IMR-90 (cell line): ENCODE results near the gene ANKMY1. TPM values are rescaled to one million over a fixed set of nuclear protein-coding genes. Genes with fewer than 3 reads are reported as not detected.
A peak's percentile ranks its signal among the peaks of the same experiment; 100 is the strongest.

Source experiments
- ATAC-seq: fragments of 200-7000 bp; cut with Tn5 transposase; 2 replicates; pipeline ENCODE4 v1.9.1; 2020; ENCODE audit warnings: low read depth, mild to moderate bottlenecking, moderate library complexity
- BruUV-seq: library from RNA; stranded (reverse); fragments of 400-500 nt; replicated peaks from 2 replicates; lab custom pipeline; 2021; lab: Mats Ljungman, UMichigan
- CTCF ChIA-PET: fragments of 300-600 bp; formaldehyde crosslinking; extraction: SDS; loops from one replicate; lab custom pipeline; 2021; ENCODE audit warnings: antibody characterized with exemption; lab: Yijun Ruan, JAX
- POLR2A ChIA-PET: fragments of 300-600 bp; sonication (Branson Sonifier 250); formaldehyde crosslinking; loops from one replicate; lab custom pipeline; 2022; ENCODE audit warnings: antibody characterized with exemption; ENCODE audit not compliant: unreplicated experiment; lab: Charles Lee
- DNase-seq: peaks from one replicate; pipeline ENCODE4 v3.0.0; 2013
- H2AFZ ChIP-seq: replicated peaks from 2 replicates; pipeline ENCODE3; 2013; ENCODE audit warnings: low read length, mild to moderate bottlenecking; ENCODE audit not compliant: poor library complexity
- H2AK5ac ChIP-seq: 2 replicates; pipeline ENCODE4 v1.6.1; 2013; ENCODE audit warnings: low read depth, low read length, inconsistent platforms
- H2AK9ac ChIP-seq: replicated peaks from 2 replicates; pipeline ENCODE3; 2013; ENCODE audit warnings: mild to moderate bottlenecking, low read depth, low read length, moderate library complexity; ENCODE audit not compliant: poor library complexity
- H2BK120ac ChIP-seq: 2 replicates; pipeline ENCODE4 v1.6.1; 2013; ENCODE audit warnings: low read depth, low read length, inconsistent platforms
- H2BK15ac ChIP-seq: 3 replicates; pipeline ENCODE4 v1.6.1; 2013; ENCODE audit warnings: low read depth, low read length, inconsistent platforms
- H2BK20ac ChIP-seq: 2 replicates; pipeline ENCODE4 v1.6.1; 2013; ENCODE audit warnings: low read depth, mild to moderate bottlenecking, inconsistent platforms, low read length, moderate library complexity
- H2BK5ac ChIP-seq: 2 replicates; pipeline ENCODE4 v1.6.1; 2013; ENCODE audit warnings: mild to moderate bottlenecking, low read depth, low read length, inconsistent platforms; ENCODE audit not compliant: poor library complexity, severe bottlenecking
- H3K14ac ChIP-seq: replicated peaks from 2 replicates; pipeline ENCODE4 v1.6.1; 2013; ENCODE audit warnings: low read depth, low read length, inconsistent platforms
- H3K18ac ChIP-seq: 2 replicates; pipeline ENCODE4 v1.6.1; 2013; ENCODE audit warnings: low read depth, low read length, control low read depth
- H3K23ac ChIP-seq: 2 replicates; pipeline ENCODE4 v1.6.1; 2013; ENCODE audit warnings: low read depth, low read length, inconsistent platforms
- H3K27ac ChIP-seq: 2 replicates; pipeline ENCODE4 v1.5.1; 2013; ENCODE audit warnings: mild to moderate bottlenecking, control low read depth, low read length; ENCODE audit not compliant: insufficient read depth
- H3K27me3 ChIP-seq: 2 replicates; pipeline ENCODE4 v1.6.1; 2013; ENCODE audit warnings: low read length; ENCODE audit not compliant: control insufficient read depth, insufficient read depth
- H3K36me3 ChIP-seq: 2 replicates; pipeline ENCODE4 v1.6.1; 2013; ENCODE audit warnings: low read length, mixed read lengths; ENCODE audit not compliant: control insufficient read depth, insufficient read depth
- H3K4ac ChIP-seq: 2 replicates; pipeline ENCODE4 v1.6.1; 2013; ENCODE audit warnings: low read depth, low read length, inconsistent platforms
- H3K4me1 ChIP-seq: 2 replicates; pipeline ENCODE4 v1.6.1; 2013; ENCODE audit warnings: low read length, mixed read lengths; ENCODE audit not compliant: control insufficient read depth, insufficient read depth
- H3K4me2 ChIP-seq: 2 replicates; pipeline ENCODE4 v1.6.1; 2013; ENCODE audit warnings: low read depth, mild to moderate bottlenecking, control low read depth, low read length, moderate library complexity
- H3K4me3 ChIP-seq: 2 replicates; pipeline ENCODE4 v1.5.1; 2013; ENCODE audit warnings: low read depth, mild to moderate bottlenecking, control low read depth, low read length, moderate library complexity; ENCODE audit not compliant: insufficient read depth
- H3K56ac ChIP-seq: 2 replicates; pipeline ENCODE4 v1.6.1; 2013; ENCODE audit warnings: low read length, inconsistent platforms; ENCODE audit not compliant: insufficient read depth; ENCODE audit errors: extremely low read depth
- H3K79me1 ChIP-seq, 2 experiments: 2 replicates each; pipeline ENCODE4 v1.6.1; 2013; ENCODE audit warnings: low read length in 2 of 2, inconsistent platforms in 1 of 2, low read depth in 1 of 2
- H3K9ac ChIP-seq: 2 replicates; pipeline ENCODE4 v1.6.1; 2013; ENCODE audit warnings: low read depth, low read length, control low read depth
- H3K9me1 ChIP-seq: 2 replicates; pipeline ENCODE4 v1.6.1; 2013; ENCODE audit warnings: low read length, inconsistent platforms; ENCODE audit not compliant: insufficient read depth
- H3K9me3 ChIP-seq: 2 replicates; pipeline ENCODE4 v1.6.1; 2013; ENCODE audit warnings: low read length; ENCODE audit not compliant: control insufficient read depth, insufficient read depth
- H4K20me1 ChIP-seq: 2 replicates; pipeline ENCODE4 v1.6.1; 2013; ENCODE audit warnings: low read length, inconsistent platforms; ENCODE audit not compliant: insufficient read depth
- H4K5ac ChIP-seq: 2 replicates; pipeline ENCODE4 v1.6.1; 2013; ENCODE audit warnings: mild to moderate bottlenecking, low read depth, low read length, control low read depth
- H4K8ac ChIP-seq, 2 experiments: 2 replicates each; pipeline ENCODE4 v1.6.1; 2013; ENCODE audit warnings: low read depth in 2 of 2, low read length in 2 of 2, control low read depth in 1 of 2, inconsistent platforms in 1 of 2
- H4K91ac ChIP-seq: 2 replicates; pipeline ENCODE4 v1.6.1; 2013; ENCODE audit warnings: low read depth, low read length, inconsistent platforms; ENCODE audit not compliant: insufficient read depth
- MAZ ChIP-seq: IDR thresholded peaks from 2 replicates; pipeline ENCODE4 v1.6.1; 2012; ENCODE audit warnings: low read depth, mild to moderate bottlenecking, low read length, improper control_type of control experiment, moderate library complexity, borderline replicate concordance
- WGBS, 2 experiments: methylation state at CpG; one replicate each; pipeline versions ENCODE4 v1.1.5 to v1.1.7; 2013; ENCODE audit warnings: missing lambda C conversion rate in 2 of 2; ENCODE audit not compliant: insufficient read length in 1 of 2; ENCODE audit errors: extremely low coverage in 2 of 2; 5-methylcytosine and 5-hydroxymethylcytosine counted together
- dilution Hi-C: fragments of 300-500 bp; cut with HindIII; formaldehyde crosslinking; loops from one replicate; pipeline ENCODE4 v1.14.3; 2018; ENCODE audit warnings: low sequenced_read_pairs; ENCODE audit not compliant: unreplicated experiment
- in situ Hi-C: fragments of 300-500 bp; cut with MboI; formaldehyde crosslinking; loops from 3 replicates; pipeline ENCODE4 v1.14.3; 2019; ENCODE audit warnings: low sequenced_read_pairs, inconsistent platforms, mixed read lengths
- intact Hi-C: fragments of 100-400 bp; cut with micrococcal nuclease; formaldehyde crosslinking; loops from 2 replicates; pipeline ENCODE4 v1.10.0; 2022
- polyA plus RNA-seq, 3 experiments: library from polyadenylated mRNA; depleted of rRNA; stranded (reverse); fragments of >200 nt; gene quantifications; 2 replicates each; pipeline ENCODE4 v1.2.3, GENCODE V29; 2012; ENCODE audit warnings: low replicate concordance in 1 of 3
- total RNA-seq: library from RNA; depleted of rRNA; stranded (reverse); fragments of >200 nt; gene quantifications from 2 replicates; pipeline ENCODE4 v1.2.3, GENCODE V29; 2012
- TF ChIP-seq, protein P1 (sequence below): fragments of 150-350 bp; IDR thresholded peaks from 2 replicates; pipeline ENCODE4 v1.6.1; 2016; ENCODE audit warnings: low read depth, mild to moderate bottlenecking, low read length, moderate library complexity, borderline replicate concordance
- TF ChIP-seq, protein P2 (sequence below): conservative IDR thresholded peaks from 2 replicates; pipeline ENCODE4 v1.5.1; 2012; ENCODE audit warnings: mild to moderate bottlenecking, low read depth, low read length, improper control_type of control experiment

Gene ANKMY1
- total and polyA plus RNA-seq, 2 of the 4 experiments (the other 2 are of a cell fraction): 2.9 to 5.5 TPM

DNA sequence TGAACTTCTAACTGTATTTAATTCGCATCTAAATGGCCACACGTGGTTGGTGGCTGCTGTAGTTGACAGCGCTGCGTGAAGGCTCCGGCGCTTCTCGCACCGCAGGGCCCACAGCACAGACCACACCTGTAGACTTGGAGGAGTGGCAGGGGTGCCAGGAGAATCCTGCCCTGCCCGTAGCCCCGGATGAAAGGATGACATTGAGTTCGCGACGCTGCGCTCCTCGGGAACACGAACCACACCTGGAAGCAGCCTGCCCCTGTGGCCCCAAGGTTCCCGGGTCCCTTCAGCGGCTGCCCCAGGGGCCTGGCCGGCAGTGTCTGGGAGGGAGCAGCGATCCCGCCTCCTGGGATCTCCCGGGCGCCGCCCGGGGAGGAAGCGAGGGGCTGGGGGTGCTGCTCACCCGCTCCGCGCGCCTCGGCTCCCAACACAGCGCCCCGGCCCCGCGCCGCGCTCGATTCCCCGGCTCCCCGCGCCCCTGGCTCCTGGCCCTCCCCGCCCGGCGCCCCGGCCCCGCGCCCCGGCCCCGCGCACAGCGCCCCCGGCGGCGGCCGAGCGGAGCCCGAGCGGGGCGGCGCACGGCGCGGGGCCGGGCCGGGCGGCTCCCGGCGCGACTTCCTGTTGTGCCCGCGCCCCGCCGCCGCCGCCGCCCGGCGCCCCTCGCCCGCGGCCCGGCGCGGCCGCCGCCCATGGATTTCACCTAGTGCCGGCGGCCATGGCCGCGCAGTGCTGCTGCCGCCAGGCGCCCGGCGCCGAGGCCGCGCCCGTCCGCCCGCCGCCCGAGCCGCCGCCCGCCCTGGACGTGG is 10.3 kb upstream of the ANKMY1 start, which contains the start of gene RNPEPL1:
Gene RNPEPL1, plus strand, starts transcription at position 613 of the 806 bp plus-strand sequence. Its CDS starts 103 bp downstream, at position 716.
- POLR2A ChIA-PET: no interaction called here
- Histone ChIP-seq H2AK5ac (peak within 1 kb of the TSS; percentile 94), H3K27me3 (no peaks in the 10 kb centered on the region), H3K14ac (peak within 1 kb of the TSS; percentile 79), H4K5ac (peak within 1 kb of the TSS; percentile 45; the same call in 1 of the 2 replicates), H2BK120ac (peak within 1 kb of the TSS; percentile 38; the same call in 1 of the 2 replicates), H2BK20ac (no peak within 1 kb of the TSS), H3K4me2 (peak within 1 kb of the TSS; percentile 99), H3K9me3 (no peaks in the 10 kb centered on the region), H4K91ac (peak within 1 kb of the TSS; percentile 47; the same call in 1 of the 2 replicates), H3K9ac (peak within 1 kb of the TSS; percentile 77), H3K36me3 (no peaks in the 10 kb centered on the region), H2BK5ac (peak within 1 kb of the TSS; percentile 48), H2AK9ac (peak within 1 kb of the TSS; percentile 97), H2BK15ac (no peak within 1 kb of the TSS; the same call in 2 of the 3 replicates), H2AFZ (peak within 1 kb of the TSS; percentile 94), H3K4me1 (peaks cover 36% of the 10 kb centered on the region), H3K79me1 (peaks cover 10 to 71% of the 10 kb centered on the region in 2 experiments; a peak in 3 of 4 replicates), H3K27ac (peak within 1 kb of the TSS; percentile 46; the same call in 1 of the 2 replicates), H4K20me1 (peaks cover 13% of the 10 kb centered on the region), H3K18ac (no peak within 1 kb of the TSS), H4K8ac (peak within 1 kb of the TSS; percentile 10 to 68; a peak in 2 of 4 replicates), H3K4ac (peak within 1 kb of the TSS; percentile 72), H3K9me1 (peaks cover 35% of the 10 kb centered on the region), H3K23ac (peak within 1 kb of the TSS; percentile 92), H3K56ac (peak within 1 kb of the TSS; percentile 21; the same call in 1 of the 2 replicates), H3K4me3 (peak within 1 kb of the TSS; percentile 58)
- intact Hi-C loops: loop anchor here (2.0 to 10.0 kb wide), 3 partner anchors 265 to 427 kb away; partner anchors contain the start of gene SNED1
- dilution Hi-C loops: no loop called here
- no peak for DNase-seq
- in situ Hi-C loops: no loop called here
- WGBS, 2 experiments: 0% methylated on average over 14 of the region's 106 CpGs; no CpG with 5 or more reads in 1 of the 2 experiments
- CTCF ChIA-PET: no interaction called here
- peak; percentile 71 for ATAC-seq
- no TSS peak for BruUV-seq
- TF ChIP-seq, protein P1, sequence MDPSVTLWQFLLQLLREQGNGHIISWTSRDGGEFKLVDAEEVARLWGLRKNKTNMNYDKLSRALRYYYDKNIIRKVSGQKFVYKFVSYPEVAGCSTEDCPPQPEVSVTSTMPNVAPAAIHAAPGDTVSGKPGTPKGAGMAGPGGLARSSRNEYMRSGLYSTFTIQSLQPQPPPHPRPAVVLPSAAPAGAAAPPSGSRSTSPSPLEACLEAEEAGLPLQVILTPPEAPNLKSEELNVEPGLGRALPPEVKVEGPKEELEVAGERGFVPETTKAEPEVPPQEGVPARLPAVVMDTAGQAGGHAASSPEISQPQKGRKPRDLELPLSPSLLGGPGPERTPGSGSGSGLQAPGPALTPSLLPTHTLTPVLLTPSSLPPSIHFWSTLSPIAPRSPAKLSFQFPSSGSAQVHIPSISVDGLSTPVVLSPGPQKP: no peak
- TF ChIP-seq, protein P2, sequence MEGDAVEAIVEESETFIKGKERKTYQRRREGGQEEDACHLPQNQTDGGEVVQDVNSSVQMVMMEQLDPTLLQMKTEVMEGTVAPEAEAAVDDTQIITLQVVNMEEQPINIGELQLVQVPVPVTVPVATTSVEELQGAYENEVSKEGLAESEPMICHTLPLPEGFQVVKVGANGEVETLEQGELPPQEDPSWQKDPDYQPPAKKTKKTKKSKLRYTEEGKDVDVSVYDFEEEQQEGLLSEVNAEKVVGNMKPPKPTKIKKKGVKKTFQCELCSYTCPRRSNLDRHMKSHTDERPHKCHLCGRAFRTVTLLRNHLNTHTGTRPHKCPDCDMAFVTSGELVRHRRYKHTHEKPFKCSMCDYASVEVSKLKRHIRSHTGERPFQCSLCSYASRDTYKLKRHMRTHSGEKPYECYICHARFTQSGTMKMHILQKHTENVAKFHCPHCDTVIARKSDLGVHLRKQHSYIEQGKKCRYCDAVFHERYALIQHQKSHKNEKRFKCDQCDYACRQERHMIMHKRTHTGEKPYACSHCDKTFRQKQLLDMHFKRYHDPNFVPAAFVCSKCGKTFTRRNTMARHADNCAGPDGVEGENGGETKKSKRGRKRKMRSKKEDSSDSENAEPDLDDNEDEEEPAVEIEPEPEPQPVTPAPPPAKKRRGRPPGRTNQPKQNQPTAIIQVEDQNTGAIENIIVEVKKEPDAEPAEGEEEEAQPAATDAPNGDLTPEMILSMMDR: 0 out of 2 replicates have a peak, but pooled peaks have one; percentile 8
- peak; percentile 31; the same call in 1 of the 2 replicates for TF ChIP-seq MAZ
